Measurements from ENCODE around the gene GOLGA6A. TPM values are rescaled to one million over a fixed set of nuclear protein-coding genes. Genes with fewer than 3 reads are reported as not detected.
A peak's percentile ranks its signal among the peaks of the same experiment; 100 is the strongest.

The GOLGA6A gene
- total RNA-seq, 1 experiment from 2014 or later, result 6.0 TPM

DNA sequence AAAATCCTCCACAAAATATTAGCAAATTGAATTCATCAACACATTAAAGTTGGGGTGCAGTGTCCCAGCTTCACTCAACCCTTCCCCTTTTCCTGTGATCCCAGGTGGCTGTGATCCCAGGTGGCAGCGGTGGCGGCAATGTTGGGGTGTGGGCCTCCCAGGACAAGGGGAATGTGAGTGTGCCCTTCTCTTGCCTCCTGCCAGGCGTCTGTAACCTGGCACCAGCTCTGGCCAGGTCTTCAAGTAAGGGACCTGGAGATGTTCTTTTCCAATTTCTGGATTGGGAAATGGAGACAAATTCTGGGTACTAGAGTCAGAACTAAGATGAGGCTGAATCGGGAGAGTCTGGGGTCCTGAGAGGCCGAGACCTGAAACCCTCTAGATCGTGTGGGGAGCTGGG, 20.1 kb downstream of the GOLGA6A start (continued):
- TF ChIP-seq, protein P1, sequence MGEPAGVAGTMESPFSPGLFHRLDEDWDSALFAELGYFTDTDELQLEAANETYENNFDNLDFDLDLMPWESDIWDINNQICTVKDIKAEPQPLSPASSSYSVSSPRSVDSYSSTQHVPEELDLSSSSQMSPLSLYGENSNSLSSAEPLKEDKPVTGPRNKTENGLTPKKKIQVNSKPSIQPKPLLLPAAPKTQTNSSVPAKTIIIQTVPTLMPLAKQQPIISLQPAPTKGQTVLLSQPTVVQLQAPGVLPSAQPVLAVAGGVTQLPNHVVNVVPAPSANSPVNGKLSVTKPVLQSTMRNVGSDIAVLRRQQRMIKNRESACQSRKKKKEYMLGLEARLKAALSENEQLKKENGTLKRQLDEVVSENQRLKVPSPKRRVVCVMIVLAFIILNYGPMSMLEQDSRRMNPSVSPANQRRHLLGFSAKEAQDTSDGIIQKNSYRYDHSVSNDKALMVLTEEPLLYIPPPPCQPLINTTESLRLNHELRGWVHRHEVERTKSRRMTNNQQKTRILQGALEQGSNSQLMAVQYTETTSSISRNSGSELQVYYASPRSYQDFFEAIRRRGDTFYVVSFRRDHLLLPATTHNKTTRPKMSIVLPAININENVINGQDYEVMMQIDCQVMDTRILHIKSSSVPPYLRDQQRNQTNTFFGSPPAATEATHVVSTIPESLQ (CRISPR knock-in tag; IDR thresholded peaks at IDR 0.05), result no peak
- TF ChIP-seq ZNF512 (CRISPR knock-in tag; IDR thresholded peaks at IDR 0.05; ENCODE audit: borderline replicate concordance) (no peak), ZNF263 (CRISPR knock-in tag; IDR thresholded peaks at IDR 0.05; ENCODE audit: low read depth) (no peak), RELA (CRISPR knock-in tag; IDR thresholded peaks at IDR 0.05; ENCODE audit: borderline replicate concordance) (no peak), ZMAT4 (CRISPR knock-in tag; IDR thresholded peaks at IDR 0.05) (no peak), ZSCAN18 (CRISPR knock-in tag; IDR thresholded peaks at IDR 0.05) (no peak), FOXJ3 (CRISPR knock-in tag; IDR thresholded peaks at IDR 0.05; ENCODE audit: borderline replicate concordance) (no peak)
- TF ChIP-seq, protein P2, sequence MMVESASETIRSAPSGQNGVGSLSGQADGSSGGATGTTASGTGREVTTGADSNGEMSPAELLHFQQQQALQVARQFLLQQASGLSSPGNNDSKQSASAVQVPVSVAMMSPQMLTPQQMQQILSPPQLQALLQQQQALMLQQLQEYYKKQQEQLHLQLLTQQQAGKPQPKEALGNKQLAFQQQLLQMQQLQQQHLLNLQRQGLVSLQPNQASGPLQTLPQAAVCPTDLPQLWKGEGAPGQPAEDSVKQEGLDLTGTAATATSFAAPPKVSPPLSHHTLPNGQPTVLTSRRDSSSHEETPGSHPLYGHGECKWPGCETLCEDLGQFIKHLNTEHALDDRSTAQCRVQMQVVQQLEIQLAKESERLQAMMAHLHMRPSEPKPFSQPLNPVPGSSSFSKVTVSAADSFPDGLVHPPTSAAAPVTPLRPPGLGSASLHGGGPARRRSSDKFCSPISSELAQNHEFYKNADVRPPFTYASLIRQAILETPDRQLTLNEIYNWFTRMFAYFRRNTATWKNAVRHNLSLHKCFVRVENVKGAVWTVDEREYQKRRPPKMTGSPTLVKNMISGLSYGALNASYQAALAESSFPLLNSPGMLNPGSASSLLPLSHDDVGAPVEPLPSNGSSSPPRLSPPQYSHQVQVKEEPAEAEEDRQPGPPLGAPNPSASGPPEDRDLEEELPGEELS (CRISPR knock-in tag; IDR thresholded peaks at IDR 0.05), result no peak

DNA sequence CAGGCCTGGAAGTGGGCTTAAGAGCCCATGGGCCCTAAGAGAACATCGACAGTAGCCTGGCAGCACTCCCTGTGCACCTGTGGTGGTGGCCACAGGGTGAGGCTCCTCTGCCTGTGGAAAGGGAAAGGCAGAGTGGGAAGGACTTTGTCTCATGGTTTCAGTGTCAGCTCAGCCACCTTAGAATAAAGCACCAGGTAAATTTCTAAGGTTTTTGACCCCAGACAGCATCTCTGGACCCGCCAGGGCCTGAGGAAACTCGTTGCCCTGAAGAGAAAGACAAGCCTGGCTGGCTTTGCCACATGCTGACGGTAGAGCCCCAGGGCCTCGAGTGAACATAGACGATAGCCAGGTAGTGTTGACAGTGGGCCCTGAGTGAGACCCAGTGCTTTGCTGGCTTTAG, 22.1 kb downstream of the GOLGA6A start:
- Mint-ChIP-seq H3K9me3 (peaks cover 20% of the 10 kb centered on the region), H3K4me1 (peaks cover 4% of the 10 kb centered on the region), H3K27ac (no peak overlapping the region), H3K4me3 (no peak overlapping the region), H3K27me3 (ENCODE audit: low read depth) (peaks cover 20% of the 10 kb centered on the region), H3K36me3 (peaks cover 4% of the 10 kb centered on the region; the same call in 1 of the 2 replicates)
- CTCF ChIA-PET, result interaction anchor here (1.0 kb wide), 1 partner anchor 247 kb away, joined by 3 read pairs; no protein-coding TSS in a partner anchor
- POLR2A ChIA-PET, result no interaction called here
- peak; percentile 5 for DNase-seq (ENCODE audit: low spot score)
- ATAC-seq, result no peak
- no peak for TF ChIP-seq ZNF232 (CRISPR knock-in tag; IDR thresholded peaks at IDR 0.05)
- no peak for TF ChIP-seq E2F5 (CRISPR knock-in tag; IDR thresholded peaks at IDR 0.05)
- TF ChIP-seq SOX15 (CRISPR knock-in tag; IDR thresholded peaks at IDR 0.05), result no peak
- no peak for TF ChIP-seq NR3C1 (CRISPR knock-in tag; conservative IDR thresholded peaks at IDR 0.05; ENCODE audit: low read depth)
- TF ChIP-seq ZNF396 (CRISPR knock-in tag; IDR thresholded peaks at IDR 0.05; ENCODE audit: borderline replicate concordance), result no peak
- TF ChIP-seq PREB (CRISPR knock-in tag; IDR thresholded peaks at IDR 0.05; ENCODE audit: borderline replicate concordance), result no peak
- TF ChIP-seq CREM (CRISPR knock-in tag; IDR thresholded peaks at IDR 0.05), result no peak
- no peak for TF ChIP-seq ZNF671 (CRISPR knock-in tag; IDR thresholded peaks at IDR 0.05)
- TF ChIP-seq ATF1 (CRISPR knock-in tag; IDR thresholded peaks at IDR 0.05), result no peak
- TF ChIP-seq ZMAT4 (CRISPR knock-in tag; IDR thresholded peaks at IDR 0.05), result no peak
- no peak for TF ChIP-seq IRF2 (CRISPR knock-in tag; IDR thresholded peaks at IDR 0.05; ENCODE audit: borderline replicate concordance, low read depth)
- no peak for TF ChIP-seq ZNF416 (CRISPR knock-in tag; IDR thresholded peaks at IDR 0.05)
- TF ChIP-seq TP53 (CRISPR knock-in tag; IDR thresholded peaks at IDR 0.05), result no peak
- TF ChIP-seq GTF2I (CRISPR knock-in tag; conservative IDR thresholded peaks at IDR 0.05), result no peak
- no peak for TF ChIP-seq FOXP1 (CRISPR knock-in tag; IDR thresholded peaks at IDR 0.05; ENCODE audit: borderline replicate concordance)
- TF ChIP-seq, protein P3, sequence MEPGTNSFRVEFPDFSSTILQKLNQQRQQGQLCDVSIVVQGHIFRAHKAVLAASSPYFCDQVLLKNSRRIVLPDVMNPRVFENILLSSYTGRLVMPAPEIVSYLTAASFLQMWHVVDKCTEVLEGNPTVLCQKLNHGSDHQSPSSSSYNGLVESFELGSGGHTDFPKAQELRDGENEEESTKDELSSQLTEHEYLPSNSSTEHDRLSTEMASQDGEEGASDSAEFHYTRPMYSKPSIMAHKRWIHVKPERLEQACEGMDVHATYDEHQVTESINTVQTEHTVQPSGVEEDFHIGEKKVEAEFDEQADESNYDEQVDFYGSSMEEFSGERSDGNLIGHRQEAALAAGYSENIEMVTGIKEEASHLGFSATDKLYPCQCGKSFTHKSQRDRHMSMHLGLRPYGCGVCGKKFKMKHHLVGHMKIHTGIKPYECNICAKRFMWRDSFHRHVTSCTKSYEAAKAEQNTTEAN (CRISPR knock-in tag; IDR thresholded peaks at IDR 0.05), result no peak
- no peak for TF ChIP-seq E2F1 (CRISPR knock-in tag; IDR thresholded peaks at IDR 0.05)
